GM12874 (cell line): ENCODE data around the gene ERICH3.

Source experiments
- TF ChIP-seq, protein P1 (sequence below): IDR thresholded peaks from 2 replicates; pipeline ENCODE4 v1.5.1; 2011; ENCODE audit warnings: low read depth, mild to moderate bottlenecking, control low read depth, low read length, moderate library complexity; ENCODE audit not compliant: insufficient read depth

ERICH3 gene

DNA sequence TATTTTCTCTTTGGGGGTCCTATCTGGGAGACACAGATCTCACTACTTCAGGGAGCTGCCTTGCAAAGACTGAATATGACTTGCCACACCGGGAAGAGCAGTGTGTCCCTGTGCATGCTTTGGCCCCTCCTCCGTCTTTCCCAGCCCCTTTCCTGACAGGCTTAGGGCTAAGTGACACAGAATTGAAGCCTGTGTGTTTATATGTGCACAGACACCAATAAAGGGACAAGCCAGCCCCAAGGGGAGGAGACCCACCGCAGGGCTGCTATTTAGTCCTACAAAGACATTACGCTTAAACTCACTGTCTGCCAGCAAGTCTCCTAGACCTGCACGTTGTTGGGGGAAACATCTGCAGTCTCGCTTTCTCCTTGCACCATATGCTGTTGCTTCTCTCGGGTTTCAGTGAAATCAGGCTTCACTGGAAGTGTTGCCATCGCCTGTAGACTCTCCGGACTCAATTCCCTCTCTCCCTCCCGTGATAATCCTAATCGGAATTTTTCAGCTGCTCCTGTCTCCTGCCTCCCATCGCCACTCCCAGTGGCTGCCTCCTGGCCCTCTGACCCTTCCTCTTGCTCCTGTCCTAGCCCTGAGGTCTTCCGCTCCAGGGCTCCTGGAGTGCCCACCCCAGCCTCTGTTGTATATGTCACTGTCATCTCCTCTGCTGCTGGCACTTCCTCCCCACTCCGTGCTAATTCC, 102.6 kb downstream of the ERICH3 start:
- TF ChIP-seq, protein P1, sequence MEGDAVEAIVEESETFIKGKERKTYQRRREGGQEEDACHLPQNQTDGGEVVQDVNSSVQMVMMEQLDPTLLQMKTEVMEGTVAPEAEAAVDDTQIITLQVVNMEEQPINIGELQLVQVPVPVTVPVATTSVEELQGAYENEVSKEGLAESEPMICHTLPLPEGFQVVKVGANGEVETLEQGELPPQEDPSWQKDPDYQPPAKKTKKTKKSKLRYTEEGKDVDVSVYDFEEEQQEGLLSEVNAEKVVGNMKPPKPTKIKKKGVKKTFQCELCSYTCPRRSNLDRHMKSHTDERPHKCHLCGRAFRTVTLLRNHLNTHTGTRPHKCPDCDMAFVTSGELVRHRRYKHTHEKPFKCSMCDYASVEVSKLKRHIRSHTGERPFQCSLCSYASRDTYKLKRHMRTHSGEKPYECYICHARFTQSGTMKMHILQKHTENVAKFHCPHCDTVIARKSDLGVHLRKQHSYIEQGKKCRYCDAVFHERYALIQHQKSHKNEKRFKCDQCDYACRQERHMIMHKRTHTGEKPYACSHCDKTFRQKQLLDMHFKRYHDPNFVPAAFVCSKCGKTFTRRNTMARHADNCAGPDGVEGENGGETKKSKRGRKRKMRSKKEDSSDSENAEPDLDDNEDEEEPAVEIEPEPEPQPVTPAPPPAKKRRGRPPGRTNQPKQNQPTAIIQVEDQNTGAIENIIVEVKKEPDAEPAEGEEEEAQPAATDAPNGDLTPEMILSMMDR = no peak

DNA sequence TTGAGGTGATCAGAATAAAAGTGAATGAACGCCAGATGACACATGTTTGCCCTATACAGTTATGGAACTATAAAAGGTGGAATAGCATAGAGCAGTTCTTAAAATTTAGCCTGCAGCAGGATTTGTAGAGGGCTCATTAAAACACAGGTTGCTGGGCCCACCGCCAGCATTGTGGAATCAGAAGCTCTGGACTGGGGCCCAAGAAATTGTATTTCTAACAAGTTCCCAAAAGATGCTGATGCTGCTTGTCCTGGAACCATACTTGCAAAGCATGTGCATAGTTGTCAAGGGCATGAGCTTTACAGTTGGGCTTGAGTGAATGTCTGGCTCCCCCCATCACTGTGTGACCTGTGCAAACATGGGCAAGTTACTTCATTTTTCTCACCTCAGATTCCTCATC, 123.7 kb downstream of the ERICH3 start:
- TF ChIP-seq, protein P1 = no peak

DNA sequence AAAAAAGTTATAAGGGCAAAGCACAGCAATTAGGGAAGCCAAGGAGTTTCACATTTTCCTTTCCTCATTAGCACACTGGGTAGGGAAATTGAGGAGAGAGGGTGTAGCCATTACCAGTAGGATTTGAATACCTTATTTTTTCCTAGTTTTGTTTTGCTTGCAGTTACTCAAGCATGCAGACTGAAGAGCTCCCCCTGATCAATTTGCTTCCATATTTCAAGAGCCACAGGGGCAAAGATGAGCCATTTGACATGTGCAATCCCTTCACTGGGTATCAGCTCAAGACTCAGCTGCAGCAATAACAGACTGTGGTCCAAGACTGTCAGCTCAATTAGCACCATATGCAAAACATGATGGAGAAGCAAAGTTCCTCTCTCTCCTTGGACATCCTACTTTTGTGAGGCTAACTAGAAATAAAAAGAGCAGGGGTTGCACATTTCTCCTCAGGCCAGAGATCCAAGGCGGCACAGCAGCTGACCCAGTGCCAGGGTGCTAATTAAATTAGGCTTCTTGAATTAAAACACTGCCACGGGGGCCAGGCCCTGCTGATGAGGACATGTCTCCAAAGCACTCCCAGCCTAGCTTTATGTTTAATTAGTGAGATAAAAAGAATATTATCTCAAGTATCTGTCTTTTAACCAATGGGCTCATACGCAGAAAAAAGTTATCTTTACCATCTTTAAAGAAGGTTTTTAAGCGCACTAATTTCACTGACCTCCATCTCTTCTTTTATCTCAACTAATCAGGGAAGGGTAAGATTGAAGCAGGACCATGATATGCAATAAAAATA, 124.4 kb downstream of the ERICH3 start:
- TF ChIP-seq, protein P1 = no peak

DNA sequence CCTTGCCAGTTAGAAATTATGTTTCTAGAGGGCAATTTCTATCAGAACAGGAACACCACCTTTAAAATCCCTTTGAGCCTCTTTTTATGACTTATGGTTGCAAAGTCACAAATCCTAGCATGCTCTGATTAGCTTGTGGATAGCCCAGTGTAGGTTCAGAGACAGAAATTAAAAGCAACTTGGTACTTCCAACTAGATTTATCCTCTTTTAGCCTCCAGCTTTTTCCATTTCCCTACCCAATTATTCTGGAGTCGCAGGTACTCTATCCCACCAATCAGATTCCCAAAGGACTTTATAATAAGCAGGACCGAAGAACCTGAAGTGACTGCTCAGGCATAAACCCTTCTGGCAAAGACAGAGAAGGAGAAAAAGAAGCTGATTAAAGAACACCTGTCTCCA, 127.8 kb downstream of the ERICH3 start:
- TF ChIP-seq, protein P1 = no peak

DNA sequence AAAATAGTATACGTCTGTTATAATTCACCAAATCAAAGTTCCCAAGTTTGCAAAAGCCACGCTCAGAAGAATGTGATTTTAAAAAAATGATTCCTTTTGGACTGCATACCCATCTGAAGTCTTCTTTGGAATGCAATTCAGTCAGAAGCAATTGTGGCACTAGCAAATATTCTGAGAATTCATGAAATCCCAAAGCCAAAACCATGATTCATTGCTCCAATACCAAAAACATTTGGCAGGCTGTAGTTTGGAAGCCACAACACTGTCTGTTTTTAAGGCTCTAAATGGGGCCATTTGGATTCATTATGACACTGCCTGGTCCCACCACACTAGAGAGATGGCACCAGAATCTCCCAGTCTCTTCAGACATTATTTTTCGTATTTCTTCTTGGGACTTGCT, 139.4 kb downstream of the ERICH3 start:
- TF ChIP-seq, protein P1 = no peak

DNA sequence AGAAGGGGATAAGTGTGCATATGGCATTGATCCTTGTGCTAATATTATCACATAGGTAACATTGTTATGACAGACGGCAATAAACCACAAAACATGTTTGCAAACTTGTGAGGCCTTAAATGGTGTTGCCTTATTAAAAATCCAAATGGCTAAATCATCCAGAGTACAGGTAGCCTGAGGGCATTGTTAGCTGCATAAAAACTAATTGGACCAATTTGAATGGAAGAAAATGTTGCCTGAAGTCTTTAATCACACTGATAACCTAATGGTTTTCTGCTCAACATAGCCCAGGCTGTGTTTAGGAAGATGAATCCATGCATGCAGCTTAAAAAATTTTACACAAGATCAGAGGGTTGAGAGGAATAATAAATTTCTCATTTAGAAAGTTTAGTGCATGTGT, 141.8 kb downstream of the ERICH3 start:
- TF ChIP-seq, protein P1 = no peak

DNA sequence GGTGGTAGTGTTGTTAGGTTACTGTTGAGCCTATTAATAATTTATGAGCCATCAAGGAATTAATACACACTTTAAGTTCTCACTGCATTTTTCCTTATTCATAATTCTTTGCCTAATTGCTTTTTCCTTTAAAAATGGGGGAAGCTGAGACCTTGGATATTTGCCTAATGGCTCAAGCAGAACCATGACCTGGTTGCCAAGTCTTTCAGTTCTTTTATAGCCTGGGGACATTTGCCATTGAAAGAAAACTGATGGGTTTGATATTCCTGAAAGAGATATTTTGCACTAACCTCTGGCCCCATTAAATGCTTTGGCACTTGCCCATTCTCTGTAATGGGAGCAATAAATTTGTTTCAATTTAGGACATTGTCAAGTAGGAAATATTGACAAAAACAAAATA, 142.7 kb downstream of the ERICH3 start:
- TF ChIP-seq, protein P1 = no peak
